Gastrocnemius medialis (tissue), 4 donors: ENCODE data around the gene LGALS7.

ENCODE experiments used
- CTCF ChIP-seq, 5 experiments: fragments of 450-650 bp in 3 of 5; fragments of 200-600 bp in 2 of 5; sonication (generic) in 2 of 5; IDR thresholded peaks in 4 of 5; conservative IDR thresholded peaks in 1 of 5; 1 replicate in 4 of 5; 2 replicates in 1 of 5; pipeline ENCODE4 v1.5.1; 2016 to 2019; ENCODE audit warnings: antibody characterized with exemption in 5 of 5, mild to moderate bottlenecking in 3 of 5, moderate library complexity in 3 of 5
- POLR2A ChIP-seq, 2 donors: fragments of 450-650 bp; IDR thresholded peaks; one replicate each; pipeline ENCODE4 v1.6.1; 2017; ENCODE audit warnings: antibody characterized with exemption in 2 of 2, mild to moderate bottlenecking in 2 of 2, moderate library complexity in 2 of 2

GRCh38 chr19:38778733-38779132 is 5.4 kb upstream of the LGALS7 start:
- TF ChIP-seq POLR2A (IDR thresholded peaks at IDR 0.05) (no peak), CTCF (IDR thresholded peaks at IDR 0.05 in 4 of 5, conservative IDR thresholded peaks at IDR 0.05 in 1 of 5) (no peak)
